Placental epithelial cell (primary cell): ENCODE results near the gene SMLR1. TPM values are rescaled to one million over a fixed set of nuclear protein-coding genes. Genes with fewer than 3 reads are reported as not detected.

Experiments
- total RNA-seq: library from RNA; depleted of rRNA; stranded (reverse); fragments of >200 nt; gene quantifications from 2 replicates; pipeline ENCODE4 v1.2.3, GENCODE V29; 2012

The SMLR1 gene
- total RNA-seq, result not detected in 2 replicates

GRCh38 chr6:130827247-130828149 lies at the start of gene SMLR1:
Gene SMLR1 (plus strand): TSS chr6:130827406. CDS start chr6:130827414, 8 bp downstream.

Other genes starting within 250 kb of the SMLR1 start
- 15.3 and 19.7 TPM in 2 replicates for gene EPB41L2, start 235.8 kb downstream of the SMLR1 start, total RNA-seq